Measurements from ENCODE around the gene SBNO2. TPM values are rescaled to one million over a fixed set of nuclear protein-coding genes. Genes with fewer than 3 reads are reported as not detected.

Gene SBNO2
- total RNA-seq, 2 donors from 2014 or later = 55.4 to 182 TPM

GRCh38 chr19:1066251-1066747 lies 107.8 kb downstream of the SBNO2 start:
- Histone ChIP-seq H3K9me3 (no peaks in the 10 kb centered on the region), H3K4me1 (ENCODE audit: control insufficient read depth in 1 of 2, low read depth in 2 of 2) (peaks cover 14 to 57% of the 10 kb centered on the region in 2 donors), H3K27me3 (replicated peaks; ENCODE audit: insufficient read depth) (no peaks in the 10 kb centered on the region), H3K27ac (no peak overlapping the region), H3K36me3 (no peaks in the 10 kb centered on the region), H3K4me3 (peak overlapping the region; percentile 68)
- DNase-seq (ENCODE audit: low spot score) (no peak), ATAC-seq (ENCODE audit: insufficient number of reproducible peaks, low FRiP score, low read depth) (no peak)
- no peak for TF ChIP-seq CTCF (IDR thresholded peaks at IDR 0.05)

- no peak for TF ChIP-seq CTCF (IDR thresholded peaks at IDR 0.05)
- H3K36me3 ChIP-seq = no peaks in the 10 kb centered on the region
- H3K27me3 ChIP-seq (replicated peaks; ENCODE audit: insufficient read depth) = no peaks in the 10 kb centered on the region
- no peak overlapping the region for H3K27ac ChIP-seq
- H3K9me3 ChIP-seq = no peaks in the 10 kb centered on the region
- peaks cover 14 to 51% of the 10 kb centered on the region in 2 donors for H3K4me1 ChIP-seq (ENCODE audit: control insufficient read depth in 1 of 2, low read depth in 2 of 2)
- no peak overlapping the region for H3K4me3 ChIP-seq
- no peak for ATAC-seq (ENCODE audit: insufficient number of reproducible peaks, low FRiP score, low read depth)
- DNase-seq (ENCODE audit: low spot score) = no peak
These were observed 108.4 kb downstream of the SBNO2 start for GRCh38 chr19:1065606-1066109.

- H3K27me3 ChIP-seq (replicated peaks; ENCODE audit: insufficient read depth) = no peaks in the 10 kb centered on the region
- H3K36me3 ChIP-seq = no peaks in the 10 kb centered on the region
- peak; percentile 97 for TF ChIP-seq CTCF (IDR thresholded peaks at IDR 0.05)
- ATAC-seq (ENCODE audit: insufficient number of reproducible peaks, low FRiP score, low read depth) (no peak), DNase-seq (ENCODE audit: low spot score) (no peak)
- peaks cover 12 to 46% of the 10 kb centered on the region in 2 donors for H3K4me1 ChIP-seq (ENCODE audit: control insufficient read depth in 1 of 2, low read depth in 2 of 2)
- no peaks in the 10 kb centered on the region for H3K9me3 ChIP-seq
- no peak overlapping the region for H3K4me3 ChIP-seq
- no peak overlapping the region for H3K27ac ChIP-seq
These were observed 109.1 kb downstream of the SBNO2 start for GRCh38 chr19:1064661-1065605.

GRCh38 chr19:1063909-1064660 lies 110.0 kb downstream of the SBNO2 start:
- no peak overlapping the region for H3K27ac ChIP-seq
- no peaks in the 10 kb centered on the region for H3K27me3 ChIP-seq (replicated peaks; ENCODE audit: insufficient read depth)
- no peak for TF ChIP-seq CTCF (IDR thresholded peaks at IDR 0.05)
- no peak for DNase-seq (ENCODE audit: low spot score)
- H3K4me1 ChIP-seq (ENCODE audit: control insufficient read depth in 1 of 2, low read depth in 2 of 2) = peaks cover 8 to 40% of the 10 kb centered on the region in 2 donors
- no peak overlapping the region for H3K4me3 ChIP-seq
- ATAC-seq (ENCODE audit: insufficient number of reproducible peaks, low FRiP score, low read depth) = no peak
- no peaks in the 10 kb centered on the region for H3K36me3 ChIP-seq
- H3K9me3 ChIP-seq = no peaks in the 10 kb centered on the region
